GM21528 (cell line): ENCODE data around the gene ZMYND8.
"Not testable (repeated sequence)": the region's sequence is repeated elsewhere in the genome, so short reads cannot be mapped to it uniquely, and the experiment has no call there.

ENCODE experiments used
- ATAC-seq: cut with Tn5 transposase; IDR thresholded peaks from one replicate; pipeline ENCODE4 v1.9.1; 2021; ENCODE audit warnings: mild to moderate bottlenecking, moderate library complexity; ENCODE audit not compliant: unreplicated experiment, low FRiP score

Gene ZMYND8

DNA sequence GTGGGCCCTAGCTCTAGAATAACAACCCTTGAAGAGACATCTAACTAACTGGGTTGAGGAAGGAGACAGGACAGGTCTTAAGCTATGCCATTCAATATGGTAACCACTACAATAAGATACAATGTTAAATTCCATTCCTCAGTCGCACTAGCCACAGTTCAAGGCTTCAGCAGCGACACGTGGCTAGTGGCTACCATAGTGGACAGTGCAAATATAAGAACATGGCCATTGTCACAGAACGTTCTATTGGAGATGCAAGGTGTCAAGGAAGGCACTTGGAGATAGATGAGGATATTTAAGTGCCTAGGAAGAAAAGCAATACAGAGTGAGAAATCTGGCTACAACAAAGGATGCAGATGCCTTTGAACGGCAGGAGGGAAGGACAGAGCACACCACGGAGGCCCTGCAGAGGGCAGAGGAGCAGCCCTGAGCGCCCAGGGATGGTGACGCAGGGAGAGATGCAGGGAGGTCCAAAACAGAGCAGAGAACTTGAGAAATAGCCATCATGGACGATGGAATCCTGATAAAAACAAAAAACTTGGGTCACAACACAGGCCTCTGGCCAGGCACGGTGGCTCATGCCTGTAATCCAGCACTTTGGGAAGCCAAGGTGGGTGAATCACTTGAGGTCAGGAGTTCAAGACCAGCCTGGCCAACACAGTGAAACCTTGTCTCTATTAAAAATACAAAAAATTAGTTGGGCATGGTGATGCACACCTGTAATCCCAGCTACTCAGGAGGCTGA, 140.7 kb downstream of the ZMYND8 start:
- no peak for ATAC-seq

DNA sequence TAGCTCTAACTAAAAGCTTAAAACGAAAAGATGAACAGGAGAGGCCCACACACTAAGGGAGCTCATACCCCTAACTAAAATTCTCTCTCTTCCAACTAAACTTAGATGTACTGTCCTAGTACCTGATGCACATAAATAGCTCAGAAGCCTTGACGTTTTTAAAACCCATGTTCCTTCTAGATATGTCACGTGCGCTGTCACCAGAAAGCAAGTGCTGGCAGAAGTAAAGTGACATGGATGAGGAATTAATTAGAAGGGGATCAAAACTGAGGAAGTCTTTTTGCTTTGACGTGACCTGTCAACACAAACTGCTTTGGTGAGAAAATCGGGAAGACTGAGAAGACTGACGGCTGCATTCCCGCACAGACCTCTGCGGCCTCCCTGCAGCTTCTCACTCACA, 142.5 kb downstream of the ZMYND8 start:
- ATAC-seq, result no peak

- no peak for ATAC-seq
Observed at GRCh38 chr20:47212606-47213207, 143.8 kb downstream of the ZMYND8 start.

DNA sequence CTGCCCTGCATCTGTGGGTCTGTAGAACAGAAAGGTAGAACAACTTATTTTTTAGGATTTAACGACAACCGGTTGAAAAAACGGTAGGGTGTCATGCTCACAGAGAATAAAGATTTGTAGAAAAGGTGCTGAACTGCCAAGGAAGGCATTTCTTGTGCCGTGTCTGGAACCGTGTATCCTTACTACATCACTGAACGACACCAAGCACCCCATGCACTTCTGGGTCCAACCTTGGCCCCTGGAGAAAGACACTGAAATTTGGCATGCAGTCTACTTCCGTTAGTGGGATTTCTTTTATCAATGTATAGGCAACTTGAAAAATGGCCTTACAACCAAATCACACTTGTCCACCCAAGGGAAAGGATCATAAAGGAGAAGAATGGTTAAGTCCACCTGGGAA, 145.5 kb downstream of the ZMYND8 start:
- no peak for ATAC-seq

GRCh38 chr20:47210470-47210869, 146.0 kb downstream of the ZMYND8 start:
- ATAC-seq, result no peak

- no peak for ATAC-seq
Observed at GRCh38 chr20:47209982-47210381, 146.5 kb downstream of the ZMYND8 start.

GRCh38 chr20:47208534-47209174, 147.8 kb downstream of the ZMYND8 start:
- ATAC-seq, result no peak

DNA sequence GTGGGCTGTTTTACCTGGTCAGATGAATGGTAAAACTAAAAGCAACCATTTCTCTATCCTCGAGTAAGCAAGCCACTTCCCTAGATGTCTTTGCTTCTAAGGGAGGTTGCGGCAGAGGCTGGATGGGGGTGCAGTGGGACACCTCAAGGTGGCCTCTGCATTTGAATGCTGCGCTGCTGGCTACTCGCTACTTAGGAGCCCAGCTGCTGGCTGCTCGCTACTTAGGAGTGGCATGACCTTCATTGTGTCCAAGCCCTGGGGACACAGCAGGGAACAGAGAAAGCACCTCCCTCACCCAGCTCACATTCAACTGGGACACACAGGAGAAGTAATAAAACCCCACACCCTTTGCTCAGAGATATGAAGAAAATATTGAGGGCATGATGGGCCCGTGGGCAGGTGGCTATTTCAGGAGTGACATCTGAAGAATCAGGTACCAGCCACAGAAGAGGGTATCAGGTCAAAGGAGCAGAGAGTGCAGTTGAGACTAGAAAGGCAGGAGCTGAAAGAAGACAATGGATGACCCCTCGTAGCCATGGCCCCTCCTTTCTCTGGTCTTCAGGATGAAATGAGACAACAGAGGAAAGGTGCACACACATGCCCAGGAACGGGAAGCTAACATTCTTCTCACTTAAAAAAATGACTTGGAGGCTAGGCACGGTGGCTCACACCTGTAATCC, 149.4 kb downstream of the ZMYND8 start:
- no peak for ATAC-seq

DNA sequence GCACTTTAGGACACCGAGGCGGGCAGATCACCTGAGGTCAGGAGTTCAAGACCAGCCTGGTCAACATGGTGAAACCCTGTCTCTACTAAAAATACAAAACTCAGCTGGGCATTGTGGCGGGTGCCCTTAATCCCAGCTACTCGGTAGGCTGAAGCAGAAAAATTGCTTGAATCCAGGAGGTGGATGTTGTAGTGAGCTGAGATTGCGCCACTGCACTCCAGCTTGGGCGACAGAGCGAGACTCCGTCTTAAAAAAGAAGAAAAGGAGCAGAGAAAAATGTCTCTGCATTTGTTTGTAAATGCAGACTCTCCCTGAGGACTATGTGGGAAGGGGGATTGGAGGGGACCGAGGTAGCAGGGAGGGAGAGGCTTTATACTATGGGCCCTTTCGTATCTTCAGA, 149.9 kb downstream of the ZMYND8 start:
- ATAC-seq, result not testable (repeated sequence)

DNA sequence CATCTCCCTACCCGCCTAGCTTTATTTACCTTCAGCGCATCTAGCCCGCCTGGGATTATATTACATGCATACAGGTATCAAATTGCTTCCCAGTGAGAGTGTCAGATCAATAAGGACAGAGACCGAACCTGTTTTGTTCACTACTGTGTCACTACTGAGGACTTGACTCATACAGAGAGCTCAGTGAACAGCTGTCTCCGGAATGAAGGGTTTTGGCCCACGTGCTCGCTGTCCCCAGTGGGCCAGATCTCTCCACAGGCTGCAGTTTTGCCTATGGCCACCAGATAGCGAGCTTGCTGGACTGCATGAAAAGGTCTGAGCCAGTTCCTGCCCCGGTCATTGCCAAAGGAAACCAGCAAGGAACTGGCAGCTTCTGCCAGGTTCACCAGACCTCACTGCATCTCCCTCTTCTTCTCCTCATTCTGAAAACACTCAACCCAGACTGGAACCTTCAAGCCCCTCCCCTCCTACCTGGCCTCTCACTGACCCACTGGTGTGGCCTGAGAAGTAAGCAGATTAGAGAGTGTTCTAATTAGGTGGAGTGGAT, 150.8 kb downstream of the ZMYND8 start:
- no peak for ATAC-seq

DNA sequence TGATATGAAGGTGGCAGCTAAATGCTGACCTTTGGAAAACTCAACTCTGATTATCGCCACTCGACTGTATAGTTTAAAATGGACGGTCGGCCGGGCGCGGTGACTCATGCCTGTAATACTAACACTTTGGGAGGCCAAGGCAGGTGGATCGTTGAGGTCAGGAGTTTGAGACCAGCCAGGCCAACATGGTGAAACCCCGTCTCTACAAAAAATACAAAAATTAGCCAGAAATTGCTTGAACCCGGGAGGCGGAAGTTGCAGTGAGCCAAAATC, 151.7 kb downstream of the ZMYND8 start:
- not testable (repeated sequence) for ATAC-seq

DNA sequence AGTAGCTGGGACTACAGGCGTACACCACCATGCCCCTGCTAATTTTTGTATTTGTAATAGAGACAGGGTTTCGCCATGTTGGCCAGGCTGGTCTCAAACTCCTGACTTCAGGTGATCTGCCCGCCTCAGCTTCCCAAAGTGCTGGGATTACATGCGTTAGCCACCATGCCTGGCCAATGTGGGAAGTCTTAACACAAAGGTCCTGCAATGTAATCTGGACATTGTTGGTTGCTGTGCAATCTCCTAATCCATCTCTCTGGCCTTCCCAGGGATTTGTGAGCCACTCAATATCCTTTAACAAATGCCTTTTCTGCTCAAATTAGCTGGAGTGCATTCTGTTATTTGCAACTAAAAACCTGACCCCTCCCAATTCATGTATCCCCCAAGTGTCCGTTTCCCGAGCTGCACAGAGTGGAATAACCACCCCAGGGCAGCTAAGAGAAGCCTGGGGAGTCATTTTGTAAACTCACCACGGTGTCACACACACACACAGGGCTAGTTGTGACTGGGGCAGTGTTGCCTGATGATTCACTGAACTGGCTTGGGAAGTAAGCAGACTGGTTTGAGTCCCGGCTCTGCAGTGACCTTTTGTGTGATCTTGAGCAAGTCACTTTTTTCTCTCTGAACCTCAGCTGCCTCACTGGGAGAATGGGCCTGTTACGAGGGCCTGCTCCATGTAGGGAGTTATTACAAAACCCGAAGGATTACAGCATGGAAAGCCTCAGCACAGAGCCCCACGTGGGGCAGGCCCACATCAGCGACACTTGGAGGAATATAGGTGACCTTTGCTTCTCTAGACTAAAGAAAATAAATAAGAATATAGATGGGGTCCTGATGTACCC, 152.3 kb downstream of the ZMYND8 start:
- ATAC-seq, result no peak

- ATAC-seq, result no peak
Observed at GRCh38 chr20:47202733-47203667, 153.5 kb downstream of the ZMYND8 start.

DNA sequence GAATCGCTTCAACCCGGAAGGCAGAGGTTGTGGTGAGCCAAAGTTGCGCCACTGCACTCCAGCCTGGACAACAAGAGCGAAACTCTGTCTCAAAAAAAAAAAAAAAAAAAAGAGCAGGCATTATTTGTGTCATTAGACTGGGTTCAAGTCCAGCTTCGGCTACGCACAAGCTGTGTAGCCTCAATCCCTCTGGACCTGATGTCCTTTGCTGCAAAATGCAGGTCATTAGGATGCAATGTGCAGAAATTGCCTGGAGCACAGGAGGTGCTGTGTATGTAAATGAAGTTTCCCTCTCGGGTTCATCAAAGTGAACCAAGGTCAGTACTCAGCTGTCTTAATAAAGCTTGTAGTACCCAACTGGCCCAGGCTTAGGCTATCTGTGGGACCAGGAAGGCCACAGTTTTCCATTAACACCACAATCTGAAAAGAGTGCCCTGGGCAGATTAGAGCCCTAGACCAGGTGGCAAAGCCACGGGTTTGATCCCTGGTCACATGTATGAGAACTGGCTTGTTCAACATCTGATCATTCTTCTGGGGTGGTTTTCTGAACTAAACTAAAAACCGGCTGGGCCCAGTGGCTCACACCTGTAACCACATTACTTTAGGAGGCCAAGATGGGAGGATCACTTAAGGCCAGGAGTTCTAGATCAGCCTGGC, 155.3 kb downstream of the ZMYND8 start:
- ATAC-seq, result no peak

DNA sequence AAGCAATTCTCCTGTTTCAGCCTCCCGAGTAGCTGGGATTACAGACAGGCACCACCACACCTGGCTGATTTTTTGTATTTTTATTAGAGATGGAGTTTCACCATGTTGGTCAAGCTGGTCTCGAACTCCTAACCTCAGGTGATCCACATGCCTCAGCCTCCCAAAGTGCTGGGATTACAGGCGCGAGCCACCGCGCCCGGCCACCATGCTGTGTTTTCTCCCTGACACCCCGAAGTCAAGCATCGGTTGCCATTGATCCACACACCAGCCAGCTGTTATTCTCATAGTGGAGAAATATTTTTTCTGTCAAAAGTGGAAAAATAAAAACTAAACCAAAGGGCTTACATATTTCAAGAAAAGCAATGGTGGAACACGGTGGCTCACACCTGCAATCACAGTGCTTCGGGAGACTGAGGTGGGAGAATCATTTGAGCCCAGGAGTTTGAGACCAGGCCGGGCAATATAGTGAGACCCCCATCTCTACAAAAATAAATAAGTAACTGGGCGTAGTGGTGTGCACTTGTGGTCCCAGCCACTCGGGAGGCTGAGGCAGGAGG, 157.4 kb downstream of the ZMYND8 start:
- ATAC-seq, result no peak

GRCh38 chr20:47198254-47198671, 158.2 kb downstream of the ZMYND8 start:
- ATAC-seq, result no peak

GRCh38 chr20:47196091-47197081, 160.1 kb downstream of the ZMYND8 start:
- ATAC-seq, result no peak
